GM21723 (cell line): ENCODE measurements around the gene ROBO2.

Experiments
- ATAC-seq: cut with Tn5 transposase; IDR thresholded peaks from one replicate; pipeline ENCODE4 v1.9.1; 2021; ENCODE audit warnings: mild to moderate bottlenecking, moderate library complexity; ENCODE audit not compliant: unreplicated experiment

Gene ROBO2

DNA sequence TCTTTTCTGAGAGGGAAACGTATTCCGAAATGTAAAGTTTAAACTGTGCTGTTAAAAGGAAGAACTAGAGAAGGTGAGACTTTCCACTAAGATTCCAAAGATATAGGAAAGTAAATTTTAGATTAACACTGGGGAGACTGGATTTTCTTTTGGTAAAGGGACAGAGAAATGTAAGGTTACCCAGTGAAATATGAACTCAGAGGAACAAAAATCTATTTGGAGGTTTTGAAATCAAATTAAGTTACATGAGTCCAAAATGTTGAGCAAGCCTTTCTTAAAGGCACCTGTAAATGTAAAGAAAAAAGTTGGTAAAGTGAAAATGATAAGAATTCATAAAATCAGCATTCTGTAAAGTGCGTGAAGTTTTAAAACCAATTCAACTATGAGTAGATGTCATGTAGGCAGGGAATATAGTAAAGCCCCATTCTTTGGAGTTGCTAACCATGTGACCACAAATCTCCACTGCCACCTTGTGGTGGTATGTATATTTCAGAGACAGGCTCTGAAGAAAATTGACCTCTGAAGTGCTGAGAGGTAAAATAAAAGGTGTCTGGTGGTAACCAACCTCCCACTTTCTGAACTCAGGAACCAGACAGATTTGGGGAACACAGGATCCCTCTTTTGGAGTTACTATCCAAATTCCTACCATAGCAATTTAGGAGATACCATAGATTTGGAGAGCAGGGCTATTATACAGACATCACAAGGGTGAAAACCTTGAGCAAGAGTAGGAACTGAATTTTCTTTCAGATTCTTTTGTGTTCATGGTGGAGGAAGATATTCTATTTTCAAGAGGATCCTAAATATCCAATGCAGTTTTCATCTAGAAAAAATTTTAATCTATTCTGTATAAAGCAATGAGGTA is 215.3 kb downstream of the ROBO2 start:
- peak; percentile 67 for ATAC-seq

DNA sequence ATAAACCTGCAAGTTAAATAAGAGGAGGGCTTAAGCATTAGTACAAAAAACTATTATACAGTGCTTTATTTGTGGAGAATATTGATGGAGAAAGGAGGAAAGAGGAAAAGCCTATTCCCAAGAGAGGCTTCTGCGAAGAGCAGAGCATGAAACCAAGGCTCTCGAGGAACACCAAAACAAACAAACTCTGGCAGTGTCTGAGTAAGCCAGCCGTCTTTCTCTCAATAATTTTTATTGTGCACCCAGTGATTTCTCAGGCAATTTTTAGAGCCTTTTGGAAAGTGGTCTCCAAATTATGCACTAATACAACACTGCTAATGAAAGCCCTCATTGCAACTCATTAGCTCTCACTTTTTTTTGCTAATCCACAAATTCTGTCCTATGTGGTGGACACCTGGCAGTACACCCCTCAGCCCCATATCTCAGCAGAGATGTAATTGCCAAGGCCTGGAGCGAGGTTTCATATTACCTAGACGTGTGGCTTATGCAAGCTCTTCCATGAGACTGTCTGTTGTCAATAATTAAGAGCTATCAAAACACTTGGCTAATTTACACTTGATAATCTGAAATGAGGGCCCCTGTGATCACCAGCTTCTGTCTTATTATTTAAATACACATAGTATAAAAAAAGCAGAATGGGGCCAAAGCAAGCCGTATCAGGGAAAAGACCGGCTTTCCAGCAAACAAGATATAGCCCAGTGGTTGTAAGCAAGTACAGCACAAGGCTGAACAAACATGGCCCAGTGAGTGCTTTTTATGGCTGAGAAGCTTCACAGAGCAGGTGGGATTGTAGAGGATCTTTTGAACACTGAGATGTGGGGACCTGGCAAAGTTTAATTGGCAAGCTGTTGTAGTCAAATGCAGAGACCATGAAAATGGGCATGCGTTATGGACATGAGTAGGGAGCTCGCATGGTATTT is 216.9 kb downstream of the ROBO2 start:
- no peak for ATAC-seq

DNA sequence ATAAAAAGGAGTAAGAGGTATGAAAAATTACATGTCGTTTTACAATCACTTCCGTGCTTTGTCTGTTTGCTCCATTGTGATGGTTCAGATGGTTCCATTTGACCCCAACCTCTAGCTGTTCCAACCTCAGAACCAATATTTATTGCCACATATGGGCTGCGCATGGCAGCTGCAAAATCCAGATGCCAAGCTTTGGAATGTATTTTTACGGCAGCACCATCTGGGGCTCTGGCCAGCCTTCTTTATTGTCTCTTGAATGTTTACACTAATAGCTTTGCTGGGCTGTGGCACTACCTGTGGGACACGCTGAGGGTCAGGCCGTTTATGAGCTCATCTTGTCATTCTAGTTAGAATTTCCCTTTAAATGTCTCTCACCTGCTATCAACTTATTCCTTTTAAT is 219.8 kb downstream of the ROBO2 start:
- ATAC-seq: no peak

DNA sequence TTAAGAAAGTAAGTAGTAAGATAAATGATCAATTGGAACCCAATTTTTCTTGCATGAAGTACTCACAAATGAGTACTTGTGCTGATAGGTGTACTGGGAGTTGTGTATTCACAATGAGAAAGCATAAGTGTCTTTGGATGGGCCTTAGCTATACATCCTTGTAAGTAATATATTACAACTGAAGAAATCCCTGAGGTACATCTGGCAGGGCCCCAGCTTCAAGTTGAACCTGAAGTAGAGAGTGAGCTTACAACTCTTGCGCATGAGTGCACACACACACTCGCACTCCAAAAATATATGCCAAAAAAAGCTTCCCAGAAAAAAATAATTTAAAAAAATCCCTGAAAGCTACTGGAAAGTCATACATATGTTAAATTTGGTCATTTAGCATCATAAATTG is 222.5 kb downstream of the ROBO2 start:
- ATAC-seq: no peak

DNA sequence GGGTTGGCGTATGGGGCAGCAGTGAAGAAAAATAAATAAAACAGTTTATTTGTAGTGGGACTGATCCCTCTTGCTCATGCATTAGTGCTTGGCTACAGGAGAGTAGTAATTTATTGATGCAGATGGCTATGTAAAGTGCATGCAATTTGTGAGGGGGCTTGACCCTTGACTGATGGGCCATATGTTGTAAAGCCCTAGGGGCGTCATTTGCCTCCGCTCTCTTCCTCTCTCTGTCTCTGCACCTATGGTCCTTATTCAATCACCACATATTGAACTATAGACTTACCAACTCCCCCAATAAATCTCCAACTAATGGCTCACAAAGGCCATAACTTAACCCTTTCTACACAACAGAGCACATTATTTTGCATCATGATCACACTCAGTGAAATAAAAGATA is 227.7 kb downstream of the ROBO2 start:
- ATAC-seq: no peak

DNA sequence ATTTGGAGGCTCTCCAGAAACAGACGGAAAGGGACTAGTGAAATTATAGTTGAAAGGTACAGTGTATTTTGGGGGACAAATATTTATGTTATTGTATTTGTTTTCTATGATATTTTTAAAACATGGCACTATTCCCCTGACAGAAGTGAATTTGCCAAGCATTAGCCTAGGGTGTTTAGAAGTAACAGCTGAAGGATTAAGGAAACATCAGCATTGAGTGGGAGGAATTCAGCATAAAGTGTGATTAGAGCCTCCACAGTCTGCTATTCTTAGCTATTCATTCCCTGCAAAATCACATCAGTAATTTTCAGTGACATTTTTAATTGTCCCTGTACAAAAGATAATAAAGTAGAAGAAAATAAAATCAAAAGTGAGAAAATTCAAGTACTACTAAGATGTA is 231.4 kb downstream of the ROBO2 start:
- no peak for ATAC-seq

DNA sequence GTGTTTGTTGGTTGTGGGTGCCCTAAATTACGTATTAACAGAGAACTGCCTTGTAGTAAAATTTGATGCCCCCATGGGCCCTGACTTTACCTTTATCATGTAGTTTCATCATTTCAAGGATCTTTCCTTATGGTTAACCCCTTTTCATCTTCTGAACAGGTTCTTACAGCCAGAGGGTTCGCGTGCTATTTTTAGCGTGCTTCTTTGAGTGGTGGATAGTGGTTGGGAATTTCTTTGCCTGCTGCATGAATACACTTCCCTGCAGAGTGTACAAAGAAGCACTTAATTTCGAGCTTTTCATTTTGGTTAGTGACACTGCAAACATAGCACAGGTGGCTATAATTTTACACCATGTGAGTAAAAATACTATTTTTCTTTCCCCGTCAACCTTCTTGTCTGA is 231.8 kb downstream of the ROBO2 start:
- ATAC-seq: no peak

DNA sequence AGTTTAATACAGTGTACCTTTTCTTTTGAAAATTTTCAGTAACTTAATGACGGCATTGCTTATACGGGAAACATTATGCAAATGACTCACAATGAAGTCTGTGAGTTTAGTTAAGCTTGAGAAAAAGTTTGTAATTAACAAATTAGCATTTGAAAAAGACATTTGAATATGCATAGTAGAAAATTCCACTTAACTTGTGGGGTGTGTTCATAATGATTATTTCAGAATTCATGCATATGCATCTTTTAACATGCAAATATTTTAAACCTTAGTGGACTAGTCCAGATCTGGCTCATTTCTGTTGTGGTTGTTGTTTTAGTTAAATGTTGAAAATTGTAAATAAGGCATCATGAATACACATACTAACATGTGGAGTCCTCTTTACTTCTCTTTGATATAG is 239.4 kb downstream of the ROBO2 start:
- no peak for ATAC-seq

DNA sequence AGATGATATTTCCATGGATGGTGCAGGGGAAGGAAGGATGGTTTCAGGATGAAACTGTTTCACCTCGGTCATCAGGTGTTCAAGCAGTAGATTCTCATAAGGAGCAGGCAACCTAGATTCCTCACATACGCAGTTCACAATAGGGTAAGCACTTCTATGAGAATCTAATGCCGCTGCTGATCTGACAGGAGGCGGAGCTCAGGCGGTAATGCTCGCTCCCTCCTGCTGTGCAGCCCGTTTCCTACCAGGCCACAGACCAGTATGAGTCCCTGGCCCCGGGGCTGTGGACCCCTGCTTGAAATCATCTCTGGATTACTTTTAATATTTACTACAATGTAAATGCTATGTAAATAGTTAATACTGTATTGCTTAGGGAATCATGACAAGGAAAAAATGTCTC is 241.8 kb downstream of the ROBO2 start:
- no peak for ATAC-seq

DNA sequence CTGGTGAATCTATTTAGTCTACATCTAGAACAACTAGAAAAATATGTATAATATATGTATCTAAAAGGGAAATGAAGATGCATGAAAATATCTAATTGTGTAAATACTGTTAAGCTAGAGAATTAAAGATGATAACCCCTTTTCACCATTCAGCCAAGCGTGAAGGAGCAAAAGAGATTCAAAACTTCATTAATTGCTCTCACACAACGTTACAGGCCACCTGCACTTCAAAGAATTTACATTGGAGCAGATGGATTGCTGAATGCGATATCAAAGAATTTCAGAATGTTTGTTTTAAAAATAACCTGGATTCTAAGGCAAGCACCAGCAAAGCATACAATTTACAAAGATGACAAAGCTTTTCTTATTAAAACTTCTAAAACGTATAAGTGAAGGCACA is 243.2 kb downstream of the ROBO2 start:
- no peak for ATAC-seq

DNA sequence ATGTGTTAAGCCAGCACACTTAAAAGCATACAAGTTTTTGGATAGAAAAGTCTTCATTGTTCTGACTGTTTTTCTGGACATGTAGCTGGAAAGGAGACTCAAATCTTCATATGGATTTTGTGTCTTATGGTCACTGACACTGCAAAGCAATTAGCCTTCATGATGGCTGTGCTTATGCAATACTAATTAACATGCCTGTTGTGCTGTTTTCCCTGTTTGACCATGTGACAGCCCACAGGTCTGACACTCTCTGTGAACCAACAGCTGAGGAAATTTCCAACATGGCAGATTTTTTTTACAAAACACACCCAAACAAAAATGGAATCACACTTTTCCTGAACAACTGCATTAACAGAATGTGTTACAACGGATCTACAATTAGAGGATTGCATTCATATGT is 248.4 kb downstream of the ROBO2 start:
- ATAC-seq: no peak

DNA sequence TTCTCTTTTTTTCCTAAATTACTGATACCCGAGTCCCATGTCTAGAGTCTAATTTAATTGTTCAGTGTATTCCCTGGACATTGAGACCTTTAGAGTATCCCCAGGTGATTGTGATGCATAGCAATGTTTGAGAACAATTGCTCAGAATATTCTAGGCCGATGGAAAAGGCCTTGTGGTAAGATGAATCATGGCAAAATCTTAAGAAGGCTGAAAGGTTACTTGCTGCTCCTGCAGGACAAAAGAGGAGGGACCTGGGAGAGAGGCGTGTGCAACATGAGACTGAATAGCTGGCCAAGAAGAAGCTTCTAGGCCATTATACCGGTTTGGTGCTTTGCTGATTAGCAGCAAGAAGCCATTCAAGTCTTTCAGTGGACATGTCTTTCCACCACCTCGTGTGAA is 256.6 kb downstream of the ROBO2 start:
- ATAC-seq: no peak

DNA sequence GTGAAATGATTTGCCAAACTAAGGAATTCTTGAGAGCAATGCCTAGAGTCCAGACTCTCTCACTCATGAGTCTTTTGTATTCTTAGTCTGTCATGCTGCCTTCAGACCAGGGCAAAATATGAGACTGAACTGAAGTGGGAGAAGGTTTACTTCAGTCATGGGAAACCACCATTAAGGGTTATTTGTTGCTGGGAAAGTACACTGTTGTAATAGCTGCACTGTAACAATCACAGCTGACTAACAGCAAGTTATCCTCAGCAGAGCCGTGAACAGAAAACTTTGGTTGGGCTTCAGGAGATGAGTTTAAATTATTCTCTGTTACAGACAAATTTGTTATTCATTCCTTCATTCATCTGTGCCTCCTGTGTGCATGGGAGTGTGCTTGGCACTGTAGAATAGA is 258.5 kb downstream of the ROBO2 start:
- no peak for ATAC-seq

DNA sequence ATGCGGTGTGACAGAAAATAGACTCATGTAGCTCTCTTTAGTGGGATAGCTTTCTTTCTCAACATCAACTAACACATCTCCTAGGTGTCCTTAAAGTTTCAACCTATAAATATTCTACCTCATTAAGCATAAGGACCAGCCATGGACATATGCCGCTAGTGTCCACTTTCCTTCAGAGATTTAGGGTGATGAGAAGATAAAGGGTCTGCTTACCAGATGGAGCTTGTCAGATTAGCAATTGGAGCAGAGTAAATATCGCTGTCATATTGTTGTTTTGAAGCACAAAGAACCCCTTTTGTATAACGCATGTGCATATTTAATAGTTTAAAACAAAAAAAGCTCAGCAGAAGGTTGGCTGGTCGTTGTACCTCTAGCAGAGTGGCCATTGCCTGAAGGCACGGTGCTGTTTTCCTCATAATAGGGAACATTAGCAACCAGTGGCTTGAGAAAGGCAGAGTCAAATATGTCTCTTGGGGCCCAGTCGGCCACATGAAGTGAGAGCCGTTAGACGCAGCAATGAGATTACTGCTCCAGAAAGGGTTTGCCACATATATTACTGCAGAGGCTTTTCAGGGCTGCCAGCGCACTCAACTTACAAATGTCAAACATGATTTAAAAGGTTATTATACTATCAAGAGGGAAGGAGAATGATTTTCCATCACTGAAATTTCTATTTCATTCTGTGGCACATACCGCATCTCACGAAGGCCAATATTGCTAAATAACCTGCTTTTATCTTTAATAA is 264.2 kb downstream of the ROBO2 start:
- no peak for ATAC-seq

DNA sequence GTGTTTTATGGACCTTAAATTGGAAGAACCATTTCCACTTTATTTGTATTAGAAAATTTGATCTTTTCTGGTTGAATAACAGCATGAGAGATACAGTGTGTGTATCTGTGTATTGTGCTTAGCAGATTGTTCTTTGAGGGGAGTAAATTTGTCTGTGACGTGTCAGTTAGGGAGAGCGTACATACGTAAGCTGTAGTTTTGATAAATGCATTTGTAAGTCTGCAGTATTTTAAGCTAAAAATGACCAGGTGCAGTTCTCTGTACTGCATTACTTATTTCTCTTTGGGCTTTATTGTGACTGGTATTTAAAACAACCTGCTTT is 264.8 kb downstream of the ROBO2 start:
- no peak for ATAC-seq

DNA sequence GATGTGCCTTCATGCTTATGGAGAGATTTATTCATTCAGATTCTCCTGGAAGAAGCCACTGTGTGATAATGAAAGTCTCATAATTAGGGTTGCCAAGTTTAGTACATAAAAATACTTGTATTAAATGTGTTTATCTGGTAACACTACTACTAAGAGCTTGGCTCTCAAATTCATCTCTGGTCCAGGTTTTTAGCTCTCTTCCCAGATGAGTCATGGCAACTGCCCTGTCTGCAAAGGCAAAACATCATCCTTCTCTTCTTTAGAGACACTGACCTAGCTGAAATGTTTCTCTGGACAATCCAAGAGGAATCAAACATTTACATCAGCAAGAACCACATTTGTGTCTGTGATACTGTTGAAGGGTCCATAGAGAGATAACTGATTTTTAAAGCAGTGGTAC is 269.6 kb downstream of the ROBO2 start:
- no peak for ATAC-seq

DNA sequence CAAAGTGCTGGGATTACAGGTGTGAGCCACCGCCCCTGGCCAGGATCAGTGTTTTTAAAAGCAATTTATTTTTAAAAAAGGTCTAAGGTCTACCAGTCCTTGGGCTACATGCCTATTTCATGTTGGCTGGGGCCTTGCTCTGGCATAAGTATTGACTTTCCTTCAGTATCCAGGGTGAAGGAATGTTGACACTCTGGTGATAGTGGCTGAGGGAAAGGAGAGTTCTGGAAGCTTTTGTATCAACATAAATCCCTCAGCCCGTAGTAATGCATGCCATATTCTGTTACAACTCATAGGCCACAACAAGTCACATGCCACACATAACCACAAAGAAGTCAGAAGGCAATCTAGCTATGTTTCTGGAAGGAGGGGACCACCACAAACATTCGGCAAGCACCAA is 273.9 kb downstream of the ROBO2 start:
- ATAC-seq: no peak

DNA sequence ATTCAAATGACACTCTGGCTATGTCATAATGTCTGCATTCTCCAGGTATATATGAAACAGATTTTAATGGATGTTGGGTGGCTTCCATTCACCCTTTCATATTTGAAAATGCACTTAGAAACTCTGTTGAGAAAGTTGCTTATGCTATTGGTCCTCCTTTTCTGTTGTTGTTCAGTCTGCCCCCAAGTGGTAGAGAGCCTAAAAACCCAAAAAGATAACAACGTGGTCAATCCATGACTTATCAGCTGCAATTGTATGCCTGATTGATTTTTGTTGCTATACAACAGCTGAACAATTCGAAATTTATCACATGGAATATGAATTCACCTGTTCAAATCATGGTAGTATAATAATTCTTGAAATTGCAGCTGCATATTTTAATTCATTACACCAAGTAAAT is 279.8 kb downstream of the ROBO2 start:
- no peak for ATAC-seq

DNA sequence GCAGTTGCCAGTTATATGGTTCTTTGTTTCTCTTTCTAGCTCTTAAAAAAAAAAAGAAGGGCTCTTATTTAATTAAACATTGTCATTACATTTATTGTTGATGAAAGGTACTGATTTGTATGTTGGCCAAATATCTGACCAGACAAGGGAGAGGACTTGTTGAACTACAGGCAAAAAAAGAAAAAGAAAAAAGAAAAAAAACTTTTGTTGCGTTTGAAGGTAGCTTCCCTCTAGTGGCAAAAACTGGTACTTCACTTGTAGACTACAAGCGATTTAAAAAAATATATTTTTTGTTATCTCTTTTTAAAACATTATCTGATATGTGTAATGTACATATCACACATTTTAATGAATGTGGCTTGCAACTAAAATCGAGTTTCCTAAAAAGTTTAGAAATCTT is 280.6 kb downstream of the ROBO2 start:
- ATAC-seq: no peak

DNA sequence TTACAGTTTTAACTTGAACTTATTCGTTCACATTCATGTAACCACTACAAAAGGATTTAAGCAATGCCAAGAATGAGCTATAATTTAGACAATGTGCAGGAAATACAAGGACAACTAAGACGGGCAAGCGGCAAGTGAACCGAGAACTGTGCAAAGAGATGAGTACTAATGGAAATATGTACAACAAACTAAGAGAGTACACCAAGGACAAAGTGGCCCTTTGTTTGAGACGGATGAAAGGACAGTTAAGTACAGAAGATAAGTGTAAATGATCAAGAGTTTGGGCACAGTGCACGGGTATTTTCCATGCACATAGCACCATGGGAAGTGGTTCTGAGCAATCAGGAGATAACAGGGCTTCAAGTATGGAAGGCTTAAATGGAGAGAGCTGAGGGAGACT is 281.7 kb downstream of the ROBO2 start:
- no peak for ATAC-seq

DNA sequence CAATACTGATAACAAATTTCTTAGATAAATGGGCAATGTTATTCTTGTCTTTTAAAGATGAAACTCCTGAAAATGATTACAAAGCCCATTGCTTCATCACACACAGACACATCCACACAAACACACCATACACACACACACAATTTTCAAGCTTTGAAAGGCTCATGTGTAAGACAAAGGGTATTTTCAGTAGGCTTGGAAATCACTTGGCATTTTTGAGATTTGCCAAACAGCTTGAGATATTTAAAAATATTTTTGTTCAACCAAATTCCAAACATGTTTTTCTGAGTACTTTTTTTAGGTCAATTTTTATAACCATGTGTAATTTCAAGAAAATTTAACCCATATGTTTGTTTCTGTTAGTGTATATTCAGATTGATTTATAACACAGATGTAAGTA is 283.7 kb downstream of the ROBO2 start:
- ATAC-seq: no peak

DNA sequence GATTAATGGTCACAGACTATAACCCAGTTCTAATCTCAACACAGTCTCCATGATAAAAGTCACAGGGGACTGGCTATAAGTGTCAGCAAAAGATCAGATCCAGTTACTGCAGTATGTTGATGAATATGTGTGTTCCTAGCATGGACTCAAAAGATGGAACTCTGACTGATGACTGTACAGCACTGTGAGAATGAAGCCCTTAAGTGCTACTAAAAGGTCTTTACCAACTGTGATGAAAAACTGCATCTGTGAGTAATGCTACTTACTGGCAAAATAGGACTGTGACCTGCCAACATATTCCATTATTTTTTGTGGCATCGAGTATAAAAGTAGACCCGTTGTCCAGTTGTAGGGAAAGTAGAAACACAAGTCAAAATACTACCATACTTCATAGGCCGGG is 284.2 kb downstream of the ROBO2 start:
- no peak for ATAC-seq
